GM19463 (cell line): Measurements from ENCODE around the gene TWF2.

Source experiments
- ATAC-seq: cut with Tn5 transposase; IDR thresholded peaks from one replicate; pipeline ENCODE4 v1.9.1; 2021; ENCODE audit warnings: mild to moderate bottlenecking, moderate library complexity; ENCODE audit not compliant: unreplicated experiment

The TWF2 gene

GRCh38 chr3:52238193-52238760, 681 bp downstream of the TWF2 start:
- ATAC-seq: no peak

DNA sequence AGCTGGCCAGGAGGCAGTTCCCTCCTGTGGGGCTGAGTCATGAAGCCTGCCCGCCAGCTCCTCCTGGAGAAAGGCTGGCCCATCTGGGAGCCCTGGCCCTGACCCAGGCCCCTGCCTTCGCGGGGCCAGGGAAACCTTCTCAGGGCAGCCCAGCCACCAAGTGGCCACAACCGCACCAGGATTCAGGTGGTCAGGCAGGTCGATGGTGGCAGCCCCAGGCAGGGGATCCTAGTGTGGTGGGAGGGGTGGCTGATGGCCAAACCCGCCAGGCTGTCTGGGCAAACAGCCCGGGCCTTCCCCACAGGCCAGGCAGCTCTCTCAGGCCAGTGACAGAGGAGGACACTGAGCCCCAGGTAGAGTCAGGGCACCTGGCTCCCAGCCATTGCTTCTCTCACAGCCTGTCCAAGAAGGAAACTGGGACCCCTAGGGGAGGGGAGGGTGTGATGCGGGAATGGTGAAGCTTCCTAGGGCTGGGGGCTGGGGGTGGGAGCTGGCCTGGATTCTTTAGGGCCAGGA, 1.2 kb downstream of the TWF2 start:
- ATAC-seq: no peak

GRCh38 chr3:52237006-52237656, 1.8 kb downstream of the TWF2 start:
- ATAC-seq: no peak

GRCh38 chr3:52236424-52236886, 2.5 kb downstream of the TWF2 start:
- no peak for ATAC-seq

- no peak for ATAC-seq
Observed at GRCh38 chr3:52234516-52235447, 4.2 kb downstream of the TWF2 start.

DNA sequence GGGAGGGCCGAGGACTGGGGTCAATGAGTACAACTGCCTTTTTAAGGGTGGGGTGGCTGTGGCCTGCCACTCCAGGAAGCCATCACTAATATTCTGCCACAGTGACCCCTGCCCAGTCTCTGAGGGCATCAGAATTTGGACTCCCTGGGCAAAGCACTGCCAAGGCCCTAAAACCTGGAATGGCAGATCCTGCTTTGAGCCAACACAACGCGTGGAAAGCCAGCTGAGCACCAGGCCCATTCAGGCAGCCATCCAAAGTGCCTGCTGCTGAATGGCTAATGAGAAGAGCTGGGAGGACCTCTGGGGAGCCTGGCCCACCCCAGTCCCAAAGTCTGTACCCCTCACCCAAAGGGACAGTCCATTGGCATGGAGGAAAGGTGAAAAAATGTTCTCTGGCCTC, 5.0 kb downstream of the TWF2 start:
- no peak for ATAC-seq

DNA sequence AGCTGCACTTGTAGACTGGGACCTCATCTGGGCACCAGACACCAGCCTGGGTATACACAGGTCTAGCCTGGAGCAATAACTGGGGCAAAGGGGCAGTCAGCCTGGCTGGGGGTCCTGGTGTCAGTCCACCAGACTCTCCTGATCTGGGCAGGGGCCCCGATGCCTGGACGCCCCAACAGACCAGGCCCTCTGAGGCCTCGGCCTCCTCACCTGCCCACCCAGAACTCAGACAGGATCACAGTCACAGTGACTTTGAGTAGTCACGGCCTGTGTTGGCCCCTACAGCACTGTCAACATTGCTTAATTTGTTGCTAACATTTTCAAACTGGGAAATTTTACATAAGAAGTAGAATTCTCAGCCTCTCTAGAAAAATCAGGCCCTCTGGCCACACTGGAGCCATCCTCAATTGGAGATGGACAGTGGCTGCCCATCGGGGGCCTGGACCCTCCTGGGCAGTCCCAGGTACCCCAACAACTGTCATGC, 5.8 kb downstream of the TWF2 start:
- ATAC-seq: no peak

DNA sequence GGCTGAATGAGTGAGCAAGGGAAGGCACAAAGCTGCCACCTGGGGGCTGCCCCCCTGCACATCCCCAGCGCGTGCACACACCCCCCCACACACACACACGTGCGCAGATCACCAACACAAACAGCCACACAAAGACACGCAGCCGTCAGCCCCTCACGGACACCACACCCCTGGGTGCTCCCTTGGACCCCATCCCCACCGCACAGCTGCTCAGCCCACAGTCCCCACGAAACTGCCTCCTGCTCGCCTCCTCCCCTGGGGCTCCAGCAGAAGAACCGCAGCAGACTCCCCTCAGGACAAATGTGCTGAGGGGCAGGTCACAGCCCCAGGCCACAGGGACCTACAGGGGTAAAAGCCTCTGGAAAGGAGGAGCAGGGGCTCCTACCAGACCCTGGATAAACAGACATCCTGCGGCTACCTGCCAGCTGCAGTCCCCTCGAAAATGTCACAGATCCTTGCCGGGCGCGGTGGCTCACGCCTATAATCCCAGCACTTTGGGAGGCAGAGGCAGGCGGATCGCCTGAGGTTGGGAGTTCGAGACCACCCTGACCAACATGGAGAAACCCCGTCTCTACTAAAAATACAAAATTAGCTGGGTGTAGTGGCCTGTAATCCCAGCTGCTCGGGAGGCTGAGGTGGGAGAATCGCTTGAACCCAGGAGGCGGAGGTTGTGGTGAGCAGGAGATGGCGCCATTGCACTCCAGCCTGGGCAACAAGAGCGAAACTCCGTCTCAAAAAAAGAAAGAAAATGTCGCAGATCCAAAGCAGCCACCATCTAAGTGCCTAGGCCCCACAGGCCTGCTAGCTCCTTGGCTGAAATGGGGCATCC, 6.5 kb downstream of the TWF2 start:
- no peak for ATAC-seq

- peak; percentile 63 for ATAC-seq
Observed at GRCh38 chr3:52231502-52232278, 7.3 kb downstream of the TWF2 start.

GRCh38 chr3:52230889-52231499, 8.0 kb downstream of the TWF2 start:
- no peak for ATAC-seq

- no peak for ATAC-seq
Observed at GRCh38 chr3:52230461-52230860, 8.5 kb downstream of the TWF2 start.

- ATAC-seq: no peak
Observed at GRCh38 chr3:52229656-52230055, 9.3 kb downstream of the TWF2 start.

DNA sequence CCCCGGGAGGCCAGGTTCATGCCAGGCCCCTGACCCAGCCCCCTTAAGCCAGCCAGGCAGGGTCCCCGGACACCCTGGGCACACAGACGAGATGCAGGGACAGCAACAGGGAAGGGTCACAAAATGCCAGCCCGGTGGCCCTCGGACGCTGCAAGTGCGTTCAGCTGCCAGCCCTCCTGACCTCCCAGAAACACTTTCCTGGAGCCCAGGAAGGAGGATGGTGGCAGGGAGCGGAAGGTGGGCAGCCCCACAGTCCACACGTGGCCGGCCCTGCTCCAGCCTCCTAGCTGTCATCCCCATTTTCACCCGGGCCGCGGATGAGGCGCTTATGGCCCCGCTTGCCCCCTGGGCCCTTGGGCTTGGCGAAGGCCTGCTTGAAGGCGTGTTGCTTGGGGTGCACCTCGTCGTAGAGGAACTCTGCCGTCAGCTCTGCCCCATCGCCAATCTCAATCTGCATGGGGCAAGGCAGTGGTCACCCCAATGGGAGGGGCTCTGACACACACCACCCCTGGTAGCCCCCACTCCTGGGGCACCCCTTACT, 10.1 kb downstream of the TWF2 start:
- ATAC-seq: no peak

GRCh38 chr3:52228266-52228665, 10.7 kb downstream of the TWF2 start:
- ATAC-seq: no peak

DNA sequence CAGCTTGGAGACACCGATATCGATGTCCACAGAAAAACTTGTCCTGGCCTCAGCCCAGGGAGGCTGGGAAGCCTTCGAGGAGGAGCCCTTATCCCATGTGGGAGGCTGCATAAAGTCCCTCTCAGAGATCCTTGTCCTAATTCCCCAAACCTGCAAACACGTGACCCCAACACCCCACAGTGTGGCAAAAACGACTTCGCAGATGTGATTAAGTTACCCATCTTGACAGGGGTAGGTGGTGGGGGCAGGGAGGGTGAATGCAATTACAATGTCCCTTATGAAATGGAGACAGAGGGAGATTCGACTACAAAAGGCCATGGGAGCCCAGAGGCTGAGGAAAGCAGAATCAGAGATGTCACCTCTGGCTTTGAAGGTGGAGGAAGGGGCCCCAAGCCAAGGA, 11.2 kb downstream of the TWF2 start:
- no peak for ATAC-seq

DNA sequence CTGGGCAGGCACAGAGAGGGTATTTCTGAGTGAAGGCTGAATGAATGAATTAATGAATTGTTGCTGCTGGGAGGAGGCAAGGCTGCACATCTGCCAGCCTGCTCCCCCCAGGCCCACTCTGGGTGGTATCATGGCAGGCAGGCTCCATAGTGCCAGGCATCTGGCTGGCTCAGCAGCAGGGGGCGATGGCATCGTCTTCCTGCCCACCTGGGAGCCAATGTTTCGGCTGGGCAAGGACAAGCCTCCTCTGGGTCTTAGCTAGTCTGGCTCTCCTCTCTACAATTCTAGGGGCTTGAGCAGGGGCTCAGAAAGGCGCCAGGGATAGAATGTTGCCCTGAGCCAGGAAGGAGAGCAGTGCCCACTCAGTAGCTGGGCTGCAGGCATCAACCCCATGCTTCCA, 11.8 kb downstream of the TWF2 start:
- ATAC-seq: no peak

- no peak for ATAC-seq
Observed at GRCh38 chr3:52226229-52226817, 12.6 kb downstream of the TWF2 start.

- ATAC-seq: peak; percentile 78
Observed at GRCh38 chr3:52225452-52226228, 13.3 kb downstream of the TWF2 start, which contains the start of gene TLR9. Gene TLR9 (minus strand): TSS chr3:52225645. CDS start chr3:52225529, 116 bp downstream.
